PFSK-1 (cell line): Measurements from ENCODE around the gene ZBTB16.
A peak's percentile ranks its signal among the peaks of the same experiment; 100 is the strongest.

Experiments used
- FOXP2 ChIP-seq: optimal IDR thresholded peaks from 2 replicates; pipeline ENCODE3; 2011; ENCODE audit warnings: borderline replicate concordance, control low read depth, inconsistent platforms; ENCODE audit not compliant: insufficient read depth; ENCODE audit errors: extremely low read length, extremely low read depth
- POLR2AphosphoS5 ChIP-seq: IDR thresholded peaks from 2 replicates; pipeline ENCODE4 v1.6.1; 2012; ENCODE audit warnings: low read depth, mild to moderate bottlenecking, control low read depth, low read length, moderate library complexity
- SIN3A ChIP-seq: IDR thresholded peaks from 2 replicates; pipeline ENCODE4 v1.6.1; 2012; ENCODE audit warnings: mild to moderate bottlenecking, low read length, moderate library complexity, borderline replicate concordance; ENCODE audit not compliant: insufficient read depth
- TAF1 ChIP-seq: IDR thresholded peaks from 2 replicates; pipeline ENCODE4 v1.6.1; 2012; ENCODE audit warnings: low read length, control low read depth, borderline replicate concordance; ENCODE audit not compliant: insufficient read depth
- TF ChIP-seq, protein P1 (sequence below), 2 experiments: IDR thresholded peaks; 2 replicates each; pipeline versions ENCODE4 v1.6.1 to v1.8.0; 2011 to 2012; ENCODE audit warnings: low read depth in 2 of 2, low read length in 2 of 2, control low read depth in 1 of 2, inconsistent platforms in 1 of 2, mild to moderate bottlenecking in 1 of 2, moderate library complexity in 1 of 2; ENCODE audit not compliant: insufficient read depth in 1 of 2

Gene ZBTB16

DNA sequence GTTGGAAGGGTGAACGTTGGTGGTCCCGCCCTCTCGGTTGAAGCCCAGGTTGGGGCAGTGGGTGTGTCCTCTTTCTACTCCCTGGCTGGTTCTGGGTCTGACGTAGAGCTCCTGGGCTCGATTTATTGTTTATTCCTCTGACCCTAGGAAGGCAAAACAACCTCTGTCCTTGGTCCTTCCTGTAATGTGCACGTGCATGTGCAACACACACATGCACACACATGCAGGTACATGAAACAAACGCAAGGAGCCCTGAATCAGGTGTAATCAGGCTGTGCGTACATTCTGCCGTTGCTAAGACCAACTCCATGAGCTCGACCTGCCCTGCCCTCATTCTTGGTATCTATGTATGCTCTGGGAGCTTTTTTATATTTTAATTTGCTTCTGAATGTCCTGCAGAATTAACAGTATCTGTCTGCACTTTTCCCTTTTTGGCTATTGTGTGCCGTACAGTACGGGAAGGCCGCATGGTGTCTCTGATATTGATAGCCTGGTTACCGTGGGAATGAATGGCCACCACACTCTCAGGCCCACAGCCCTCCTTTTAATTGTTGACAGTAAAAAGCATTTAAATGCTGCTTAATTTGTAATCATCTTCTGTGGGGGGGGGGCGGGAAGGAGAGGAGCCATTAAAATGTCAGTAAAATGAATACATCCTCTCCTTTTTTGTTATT, 170.7 kb downstream of the ZBTB16 start:
- TF ChIP-seq, protein P1, sequence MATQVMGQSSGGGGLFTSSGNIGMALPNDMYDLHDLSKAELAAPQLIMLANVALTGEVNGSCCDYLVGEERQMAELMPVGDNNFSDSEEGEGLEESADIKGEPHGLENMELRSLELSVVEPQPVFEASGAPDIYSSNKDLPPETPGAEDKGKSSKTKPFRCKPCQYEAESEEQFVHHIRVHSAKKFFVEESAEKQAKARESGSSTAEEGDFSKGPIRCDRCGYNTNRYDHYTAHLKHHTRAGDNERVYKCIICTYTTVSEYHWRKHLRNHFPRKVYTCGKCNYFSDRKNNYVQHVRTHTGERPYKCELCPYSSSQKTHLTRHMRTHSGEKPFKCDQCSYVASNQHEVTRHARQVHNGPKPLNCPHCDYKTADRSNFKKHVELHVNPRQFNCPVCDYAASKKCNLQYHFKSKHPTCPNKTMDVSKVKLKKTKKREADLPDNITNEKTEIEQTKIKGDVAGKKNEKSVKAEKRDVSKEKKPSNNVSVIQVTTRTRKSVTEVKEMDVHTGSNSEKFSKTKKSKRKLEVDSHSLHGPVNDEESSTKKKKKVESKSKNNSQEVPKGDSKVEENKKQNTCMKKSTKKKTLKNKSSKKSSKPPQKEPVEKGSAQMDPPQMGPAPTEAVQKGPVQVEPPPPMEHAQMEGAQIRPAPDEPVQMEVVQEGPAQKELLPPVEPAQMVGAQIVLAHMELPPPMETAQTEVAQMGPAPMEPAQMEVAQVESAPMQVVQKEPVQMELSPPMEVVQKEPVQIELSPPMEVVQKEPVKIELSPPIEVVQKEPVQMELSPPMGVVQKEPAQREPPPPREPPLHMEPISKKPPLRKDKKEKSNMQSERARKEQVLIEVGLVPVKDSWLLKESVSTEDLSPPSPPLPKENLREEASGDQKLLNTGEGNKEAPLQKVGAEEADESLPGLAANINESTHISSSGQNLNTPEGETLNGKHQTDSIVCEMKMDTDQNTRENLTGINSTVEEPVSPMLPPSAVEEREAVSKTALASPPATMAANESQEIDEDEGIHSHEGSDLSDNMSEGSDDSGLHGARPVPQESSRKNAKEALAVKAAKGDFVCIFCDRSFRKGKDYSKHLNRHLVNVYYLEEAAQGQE (IDR thresholded peaks at IDR 0.05; ENCODE audit: insufficient read depth in 1 of 2, low read depth in 2 of 2, low read length in 2 of 2) = peak in 1 of 2 experiments; percentile 78; a peak in 2 of 4 replicates
- TF ChIP-seq TAF1 (no peak), FOXP2 (no peak), POLR2AphosphoS5 (no peak), SIN3A (no peak)

DNA sequence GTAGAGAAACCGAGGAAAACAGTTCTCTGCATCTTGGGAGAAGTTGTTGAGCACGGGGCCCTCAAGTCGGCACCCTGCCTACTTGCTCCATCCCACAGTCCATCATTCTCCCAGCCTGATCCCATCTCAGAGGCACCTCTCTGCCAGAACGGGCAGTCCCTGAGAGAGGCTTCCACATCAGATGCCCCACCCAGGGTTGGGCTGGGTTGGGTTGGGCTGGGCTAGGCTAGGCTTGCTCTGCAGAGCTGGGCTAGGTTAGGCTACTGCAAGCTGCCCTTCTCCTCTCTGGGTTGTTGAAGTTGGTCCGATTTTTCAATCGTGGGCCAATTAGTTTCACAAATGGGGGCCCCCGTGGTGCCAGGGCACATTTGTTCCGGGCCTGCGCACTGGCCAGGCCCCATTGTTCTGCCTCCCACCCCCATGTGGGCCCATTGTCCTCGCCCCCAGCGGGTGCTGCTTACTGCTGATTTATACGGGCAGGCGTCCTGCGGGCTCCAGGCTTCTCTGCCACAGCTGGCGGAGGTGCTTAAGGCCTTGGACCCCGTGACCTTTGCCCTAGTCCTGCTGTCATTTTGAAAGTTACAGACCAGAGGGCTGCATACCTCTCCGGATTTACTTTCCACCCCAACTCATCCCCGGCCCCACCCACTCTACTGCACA, 173.0 kb downstream of the ZBTB16 start:
- TF ChIP-seq SIN3A (no peak), FOXP2 (no peak), TAF1 (no peak), POLR2AphosphoS5 (no peak)
- TF ChIP-seq, protein P1 (IDR thresholded peaks at IDR 0.05; ENCODE audit: insufficient read depth in 1 of 2, low read depth in 2 of 2, low read length in 2 of 2) = no peak

DNA sequence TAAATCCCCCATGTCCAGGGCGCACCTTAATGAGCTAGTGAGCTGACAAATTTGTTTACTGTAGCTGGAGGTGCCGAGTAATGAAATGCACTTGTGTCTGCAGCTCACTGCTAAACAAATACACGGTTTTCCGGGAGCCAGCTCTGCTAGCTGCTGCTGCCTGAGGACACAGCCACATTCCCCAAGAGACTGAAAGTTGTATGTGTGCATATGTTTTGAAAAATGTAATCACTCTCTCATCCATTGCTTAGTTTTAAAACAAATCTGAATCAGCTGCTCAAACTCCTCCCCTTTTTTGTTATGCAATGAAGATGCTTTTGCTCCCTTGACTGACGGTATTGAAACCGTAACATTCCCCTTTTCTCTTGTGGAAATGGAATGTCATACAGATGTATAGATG, 174.2 kb downstream of the ZBTB16 start:
- TF ChIP-seq, protein P1 (IDR thresholded peaks at IDR 0.05; ENCODE audit: insufficient read depth in 1 of 2, low read depth in 2 of 2, low read length in 2 of 2) = no peak
- peak; percentile 27 for TF ChIP-seq FOXP2

DNA sequence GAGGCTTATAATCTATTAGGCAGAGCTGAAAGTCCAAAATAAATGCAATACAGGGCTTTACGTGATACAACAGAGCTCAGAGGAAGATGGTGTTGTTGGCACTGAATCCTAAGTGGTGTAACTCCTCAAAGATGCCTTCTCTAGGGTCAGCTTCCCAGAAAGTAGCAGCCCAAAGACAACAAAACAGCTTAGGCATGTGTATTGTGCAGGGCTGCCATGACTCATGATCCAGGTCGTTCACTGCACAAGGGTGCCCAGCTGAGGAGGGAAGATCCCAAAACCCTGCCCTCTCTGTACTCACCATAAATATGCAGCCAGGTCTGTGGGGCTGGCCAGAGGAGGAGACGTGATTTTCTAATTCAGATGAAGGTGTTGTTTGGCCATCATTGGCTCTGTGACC, 177.3 kb downstream of the ZBTB16 start:
- TF ChIP-seq SIN3A = no peak
- TF ChIP-seq TAF1 = no peak
- TF ChIP-seq FOXP2 = no peak
- no peak for TF ChIP-seq POLR2AphosphoS5
- TF ChIP-seq, protein P1 (IDR thresholded peaks at IDR 0.05; ENCODE audit: insufficient read depth in 1 of 2, low read depth in 2 of 2, low read length in 2 of 2) = no peak
